Urothelium cell line (cell line): Measurements from ENCODE around the gene MED1.

Experiments
- DNase-seq: peaks from one replicate; pipeline ENCODE4 v3.0.0; 2011; ENCODE audit warnings: low spot score, mixed read lengths
- FAIRE-seq: peaks from 2 replicates; lab custom pipeline; 2011; peaks lifted over from hg19 to GRCh38; lab: Jason Lieb, UNC

The MED1 gene

DNA sequence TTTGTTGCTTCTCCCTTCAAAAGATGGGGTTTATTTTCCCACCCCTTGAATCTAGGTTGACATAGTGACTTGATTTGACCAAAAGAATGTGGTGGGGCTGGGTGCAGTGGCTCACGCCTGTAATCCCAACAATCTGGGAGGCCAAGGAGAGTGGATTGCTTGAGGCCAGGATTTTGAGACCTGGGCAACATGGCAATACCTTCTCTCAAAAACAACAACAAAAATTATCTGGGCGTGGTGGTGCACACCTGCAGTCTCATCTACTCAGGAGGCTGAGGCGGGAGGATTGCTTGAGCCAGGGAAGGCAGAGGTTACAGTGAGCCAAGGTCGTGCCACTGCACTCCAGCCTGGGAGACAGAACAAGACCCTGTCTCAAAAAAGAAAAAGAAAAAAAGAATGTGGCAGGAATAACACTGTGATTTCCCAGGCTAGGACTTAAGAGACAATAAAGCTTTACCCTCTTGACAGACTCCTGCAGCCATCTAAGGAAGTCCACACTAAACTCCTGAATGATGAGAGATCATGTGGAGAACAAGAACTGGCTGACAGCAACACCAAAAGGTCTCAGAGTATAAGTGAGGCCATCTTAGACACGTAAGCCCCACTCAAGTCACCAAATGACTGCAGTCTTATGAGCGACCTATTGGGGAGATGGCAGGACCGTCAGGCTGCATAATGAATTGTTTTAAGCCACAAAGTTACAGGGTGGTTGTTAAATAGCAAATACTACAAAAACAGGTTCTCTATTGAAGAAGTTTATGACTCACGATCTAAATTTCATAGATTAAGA is 86.6 kb downstream of the MED1 start:
- FAIRE-seq (no peak), DNase-seq (no peak)

DNA sequence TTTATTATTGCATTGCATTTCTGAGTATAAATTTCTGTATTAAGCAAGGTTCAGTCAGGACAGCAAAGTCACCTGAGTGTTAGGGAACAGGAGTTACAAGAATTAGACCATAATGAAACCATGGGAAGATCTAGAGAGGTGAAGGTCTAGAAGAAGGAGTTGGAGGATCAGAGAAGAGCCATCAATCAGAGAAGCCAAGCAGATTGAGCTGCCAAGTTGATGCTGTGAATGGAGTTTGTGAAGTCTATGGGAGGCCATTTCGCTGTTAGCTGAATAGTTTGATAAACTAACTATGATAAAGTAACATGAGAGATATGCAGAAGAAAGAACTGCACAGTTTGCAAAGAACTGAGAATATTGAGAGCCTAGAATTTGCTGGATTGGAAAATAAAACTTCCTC is 90.0 kb downstream of the MED1 start:
- DNase-seq (no peak), FAIRE-seq (no peak)

DNA sequence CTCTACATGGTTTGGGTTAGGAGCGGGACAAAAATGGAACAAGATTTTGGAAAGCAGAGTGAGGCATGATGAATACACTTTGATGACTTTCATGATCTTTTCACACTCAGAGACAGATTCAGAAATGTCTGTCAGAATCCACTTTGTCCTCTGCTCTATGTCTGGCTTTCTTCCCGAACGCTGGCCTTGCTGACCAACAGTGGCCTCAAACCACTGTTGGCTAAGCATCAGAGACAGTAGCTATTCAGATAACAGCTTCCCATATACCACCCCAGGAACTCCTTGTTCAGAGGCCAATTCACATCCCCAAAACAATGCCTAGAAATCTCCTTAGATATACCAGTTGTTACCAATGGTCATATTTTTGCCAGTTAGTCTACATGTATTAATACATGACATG is 90.5 kb downstream of the MED1 start:
- FAIRE-seq (no peak), DNase-seq (no peak)

DNA sequence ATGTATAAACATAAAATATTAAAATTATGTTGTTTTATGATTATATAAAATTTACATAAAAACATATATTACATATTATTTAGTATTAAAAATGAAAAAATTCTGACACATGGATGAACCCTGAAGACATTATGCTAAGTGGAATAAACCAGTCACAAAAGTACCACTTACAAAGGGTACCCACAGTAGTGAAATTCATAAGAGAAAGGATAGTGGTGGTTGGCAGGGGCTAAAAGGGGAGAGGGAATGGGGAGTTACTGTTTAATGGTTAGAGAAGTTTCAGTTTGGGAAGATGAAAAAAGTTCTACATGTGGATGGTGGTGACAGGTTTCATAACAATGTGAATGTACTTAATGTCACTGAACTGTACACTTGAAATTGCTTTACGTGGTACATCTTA is 91.1 kb downstream of the MED1 start:
- FAIRE-seq = no peak
- DNase-seq = no peak

DNA sequence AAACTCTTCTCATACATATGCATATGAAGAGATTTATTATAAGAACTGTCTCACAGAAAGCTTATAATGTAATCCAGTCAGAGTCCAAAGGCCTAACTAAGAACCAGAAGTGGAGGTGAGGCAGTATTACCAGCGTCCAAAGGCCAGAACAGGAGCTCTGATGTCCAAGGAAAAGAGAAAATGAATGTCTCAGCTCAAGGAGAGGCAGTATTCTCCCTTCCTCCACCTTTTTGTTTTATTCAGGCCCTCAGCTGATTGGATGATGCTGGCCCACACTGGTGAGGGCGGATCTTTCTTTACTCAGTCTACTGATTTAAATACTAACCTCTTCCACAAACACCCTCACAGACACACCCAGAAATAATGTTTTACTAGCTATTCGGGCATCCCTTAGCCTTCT is 93.1 kb downstream of the MED1 start:
- FAIRE-seq (no peak), DNase-seq (no peak)

DNA sequence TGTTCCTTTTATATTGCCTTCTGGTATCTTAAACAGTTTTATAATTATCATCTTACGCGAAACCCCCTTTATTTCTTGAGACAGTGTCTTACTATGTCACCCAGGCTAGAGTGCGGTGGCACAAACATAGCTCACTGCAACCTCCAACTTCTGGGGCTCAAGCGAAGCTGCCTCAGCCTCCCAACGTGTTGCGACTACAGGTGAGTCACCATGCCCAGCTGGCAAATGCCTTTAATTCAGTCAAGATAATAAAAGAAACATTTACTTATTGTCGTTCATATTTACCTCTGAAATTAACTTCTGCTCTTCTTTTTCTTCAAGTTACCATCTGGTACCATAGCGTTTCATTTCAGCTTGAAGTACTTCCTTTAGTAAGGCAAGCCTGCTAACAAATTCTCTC is 93.6 kb downstream of the MED1 start:
- no peak for DNase-seq
- FAIRE-seq = no peak
